Measurements from ENCODE around the gene PAPPA. TPM values are rescaled to one million over a fixed set of nuclear protein-coding genes. Genes with fewer than 3 reads are reported as not detected.

The PAPPA gene
- total RNA-seq, 1 donor from 2014 or later = 0.15 TPM

DNA sequence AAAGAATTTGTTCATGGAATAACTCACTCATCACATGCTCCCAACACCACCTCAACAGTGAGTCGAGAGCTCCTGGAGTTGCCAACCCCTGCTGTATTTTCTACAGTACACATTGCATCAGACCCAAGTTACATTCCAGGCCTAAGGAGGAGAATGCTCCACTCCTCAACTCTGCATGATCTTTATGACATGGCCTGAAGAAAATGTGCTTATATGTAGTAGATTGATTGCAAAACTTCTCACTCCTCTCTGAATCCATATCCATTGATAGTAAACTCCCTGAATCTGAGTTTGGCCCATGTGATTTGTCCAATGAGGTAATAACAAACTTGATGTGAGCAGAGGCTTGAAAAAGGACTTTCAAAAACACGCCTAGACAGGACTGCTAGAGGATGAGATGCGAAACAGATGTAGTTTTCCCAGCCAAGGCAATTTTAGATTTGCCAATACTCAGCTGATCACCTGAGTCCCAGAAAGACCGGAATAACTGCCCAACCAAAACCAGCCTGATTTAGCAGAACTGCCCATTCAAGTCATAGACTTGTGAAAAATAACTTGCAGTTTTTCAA, 29.0 kb upstream of the PAPPA start:
- H3K36me3 Mint-ChIP-seq = no peaks in the 10 kb centered on the region
- no peaks in the 10 kb centered on the region for H3K4me1 Mint-ChIP-seq

DNA sequence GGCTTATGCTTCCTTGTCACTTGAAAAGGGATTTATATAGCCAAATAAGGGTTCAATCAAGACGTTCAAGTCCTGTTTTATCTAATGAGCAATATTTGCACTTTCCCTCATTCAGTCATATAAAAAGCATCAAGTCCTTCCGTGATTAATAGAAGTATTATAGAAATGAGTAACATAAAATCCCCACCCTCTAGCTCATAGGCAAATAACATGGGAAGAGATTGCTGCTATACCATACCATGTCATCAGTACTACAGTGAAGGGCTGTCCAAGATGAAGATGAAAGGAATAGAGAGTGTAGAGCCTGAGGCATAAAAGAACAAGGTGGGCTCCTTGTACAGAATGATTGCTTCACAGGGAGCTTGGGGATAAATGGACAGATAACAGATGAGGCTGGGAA, 20.4 kb upstream of the PAPPA start:
- Histone ChIP-seq H2AFZ (replicated peaks) (no peak overlapping the region), H3K27ac (no peak overlapping the region), H3K4me1 (no peaks in the 10 kb centered on the region), H3K9me3 (ENCODE audit: low read depth) (peaks cover 6% of the 10 kb centered on the region), H3F3A (ENCODE audit: low read depth) (no peaks in the 10 kb centered on the region), H3K9ac (no peak overlapping the region), H3K4me2 (no peak overlapping the region), H4K20me1 (ENCODE audit: low read depth) (no peaks in the 10 kb centered on the region), H3K4me3 (no peak overlapping the region), H3K27me3 (no peaks in the 10 kb centered on the region), H3K36me3 (no peaks in the 10 kb centered on the region), H3K79me2 (ENCODE audit: low read depth) (no peaks in the 10 kb centered on the region)
- Mint-ChIP-seq H3K9me3 (peaks cover 5% of the 10 kb centered on the region), H3K27ac (no peak overlapping the region), H3K36me3 (no peaks in the 10 kb centered on the region), H3K4me1 (no peaks in the 10 kb centered on the region), H3K4me3 (no peak overlapping the region), H3K27me3 (ENCODE audit: insufficient read depth, low read depth) (peaks cover 4% of the 10 kb centered on the region)
- TF ChIP-seq, protein P1, sequence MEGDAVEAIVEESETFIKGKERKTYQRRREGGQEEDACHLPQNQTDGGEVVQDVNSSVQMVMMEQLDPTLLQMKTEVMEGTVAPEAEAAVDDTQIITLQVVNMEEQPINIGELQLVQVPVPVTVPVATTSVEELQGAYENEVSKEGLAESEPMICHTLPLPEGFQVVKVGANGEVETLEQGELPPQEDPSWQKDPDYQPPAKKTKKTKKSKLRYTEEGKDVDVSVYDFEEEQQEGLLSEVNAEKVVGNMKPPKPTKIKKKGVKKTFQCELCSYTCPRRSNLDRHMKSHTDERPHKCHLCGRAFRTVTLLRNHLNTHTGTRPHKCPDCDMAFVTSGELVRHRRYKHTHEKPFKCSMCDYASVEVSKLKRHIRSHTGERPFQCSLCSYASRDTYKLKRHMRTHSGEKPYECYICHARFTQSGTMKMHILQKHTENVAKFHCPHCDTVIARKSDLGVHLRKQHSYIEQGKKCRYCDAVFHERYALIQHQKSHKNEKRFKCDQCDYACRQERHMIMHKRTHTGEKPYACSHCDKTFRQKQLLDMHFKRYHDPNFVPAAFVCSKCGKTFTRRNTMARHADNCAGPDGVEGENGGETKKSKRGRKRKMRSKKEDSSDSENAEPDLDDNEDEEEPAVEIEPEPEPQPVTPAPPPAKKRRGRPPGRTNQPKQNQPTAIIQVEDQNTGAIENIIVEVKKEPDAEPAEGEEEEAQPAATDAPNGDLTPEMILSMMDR (IDR thresholded peaks at IDR 0.05) = no peak
- TF ChIP-seq EZH2phosphoT487 (IDR thresholded peaks at IDR 0.05) = no peak
- TF ChIP-seq EZH2 (IDR thresholded peaks at IDR 0.05) = no peak
- no peak for DNase-seq (ENCODE audit: low spot score)

More for the DNA sequence above, 29.0 kb upstream of the PAPPA start:
- Mint-ChIP-seq H3K27ac (no peak overlapping the region), H3K4me3 (no peak overlapping the region), H3K9me3 (peaks cover 3% of the 10 kb centered on the region), H3K27me3 (ENCODE audit: insufficient read depth, low read depth) (no peaks in the 10 kb centered on the region)
- no peak for DNase-seq (ENCODE audit: low spot score)
- H3K36me3 ChIP-seq = no peaks in the 10 kb centered on the region
- no peak overlapping the region for H3K4me3 ChIP-seq
- no peaks in the 10 kb centered on the region for H3K4me1 ChIP-seq
- H3K4me2 ChIP-seq = no peak overlapping the region
- no peaks in the 10 kb centered on the region for H3K27me3 ChIP-seq
- H3K9me3 ChIP-seq (ENCODE audit: low read depth) = no peaks in the 10 kb centered on the region
- H3F3A ChIP-seq (ENCODE audit: low read depth) = no peaks in the 10 kb centered on the region
- no peaks in the 10 kb centered on the region for H3K79me2 ChIP-seq (ENCODE audit: low read depth)
- TF ChIP-seq EZH2phosphoT487 (IDR thresholded peaks at IDR 0.05) = no peak
- no peak for TF ChIP-seq EZH2 (IDR thresholded peaks at IDR 0.05)
- TF ChIP-seq, protein P1 (IDR thresholded peaks at IDR 0.05) = no peak
- no peaks in the 10 kb centered on the region for H4K20me1 ChIP-seq (ENCODE audit: low read depth)
- no peak overlapping the region for H2AFZ ChIP-seq (replicated peaks)
- H3K27ac ChIP-seq = no peak overlapping the region
- H3K9ac ChIP-seq = no peak overlapping the region

DNA sequence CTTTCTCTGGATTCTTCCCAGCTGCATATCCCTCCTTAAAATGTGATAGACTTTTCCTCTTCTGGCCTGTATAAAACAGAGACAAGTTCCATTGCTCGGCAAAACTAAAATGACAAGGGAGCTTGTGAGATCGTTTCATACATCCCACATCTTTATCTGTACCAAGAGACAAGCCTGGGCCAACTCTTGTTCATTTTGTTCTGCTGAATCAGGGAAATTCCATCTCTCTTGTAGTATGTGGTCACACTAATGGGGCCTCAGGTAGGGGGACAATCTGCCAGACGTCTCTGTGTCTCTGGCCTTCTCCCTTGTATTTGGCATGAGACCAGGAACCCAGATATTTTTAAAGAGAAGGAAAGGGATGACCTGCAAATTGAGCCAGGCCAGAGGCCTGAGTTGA, 18.6 kb upstream of the PAPPA start:
- Mint-ChIP-seq H3K36me3 (no peaks in the 10 kb centered on the region), H3K9me3 (peaks cover 5% of the 10 kb centered on the region), H3K4me3 (no peak overlapping the region), H3K4me1 (no peaks in the 10 kb centered on the region), H3K27me3 (ENCODE audit: insufficient read depth, low read depth) (peaks cover 4% of the 10 kb centered on the region), H3K27ac (no peak overlapping the region)
- no peak overlapping the region for H3K27ac ChIP-seq
- H3K4me1 ChIP-seq = no peaks in the 10 kb centered on the region
- no peaks in the 10 kb centered on the region for H3K27me3 ChIP-seq
- H3K4me3 ChIP-seq = no peak overlapping the region
- H2AFZ ChIP-seq (replicated peaks) = no peak overlapping the region
- H3K36me3 ChIP-seq = no peaks in the 10 kb centered on the region
- no peaks in the 10 kb centered on the region for H4K20me1 ChIP-seq (ENCODE audit: low read depth)
- TF ChIP-seq EZH2 (IDR thresholded peaks at IDR 0.05) = no peak
- no peak for TF ChIP-seq EZH2phosphoT487 (IDR thresholded peaks at IDR 0.05)
- TF ChIP-seq, protein P1 (IDR thresholded peaks at IDR 0.05) = no peak
- no peaks in the 10 kb centered on the region for H3K79me2 ChIP-seq (ENCODE audit: low read depth)
- H3K9ac ChIP-seq = no peak overlapping the region
- no peak for DNase-seq (ENCODE audit: low spot score)
- H3F3A ChIP-seq (ENCODE audit: low read depth) = no peaks in the 10 kb centered on the region
- H3K9me3 ChIP-seq (ENCODE audit: low read depth) = peaks cover 6% of the 10 kb centered on the region
- H3K4me2 ChIP-seq = no peak overlapping the region

Data from neural progenitor cell (in vitro differentiated cells).